HepG2 (cell line): ENCODE results near the gene USP5. TPM values are rescaled to one million over a fixed set of nuclear protein-coding genes. Genes with fewer than 3 reads are reported as not detected.

Experiments
- ATF1 ChIP-seq: IDR thresholded peaks from 2 replicates; pipeline ENCODE4 v1.6.1; 2016; ENCODE audit warnings: mild to moderate bottlenecking, control low read depth
- CCAR2 ChIP-seq: fragments of 200-400 bp; formaldehyde crosslinking; optimal IDR thresholded peaks from 2 replicates; pipeline ENCODE3; 2018; ENCODE audit warnings: low read depth, mild to moderate bottlenecking, low read length, moderate library complexity
- ESRRA ChIP-seq: sonication (generic); formaldehyde crosslinking; IDR thresholded peaks from 2 replicates; pipeline ENCODE4 v1.5.1; 2020; ENCODE audit warnings: mild to moderate bottlenecking, low read depth, missing genetic modification reagents
- MIER3 ChIP-seq: IDR thresholded peaks from 2 replicates; pipeline ENCODE4 v1.6.1; 2016; ENCODE audit warnings: missing compliant biosample characterization, borderline replicate concordance
- NR2F2 ChIP-seq: IDR thresholded peaks from 2 replicates; pipeline ENCODE4 v1.6.1; 2012; ENCODE audit warnings: low read depth, inconsistent platforms, borderline replicate concordance
- POLR2A ChIP-seq, 2 experiments: IDR thresholded peaks; 2 replicates each; pipeline ENCODE4 v1.6.1; 2011; ENCODE audit warnings: low read depth in 2 of 2, low read length in 2 of 2, mild to moderate bottlenecking in 1 of 2, moderate library complexity in 1 of 2; ENCODE audit not compliant: insufficient read depth in 1 of 2
- ZNF10 ChIP-seq: sonication (generic); formaldehyde crosslinking; IDR thresholded peaks from 2 replicates; pipeline ENCODE4 v1.4.0; 2020; ENCODE audit warnings: mild to moderate bottlenecking, low read depth, missing genetic modification reagents, borderline replicate concordance
- ZNF883 ChIP-seq: sonication (generic); formaldehyde crosslinking; IDR thresholded peaks from 2 replicates; pipeline ENCODE4 v1.5.1; 2020; ENCODE audit warnings: mild to moderate bottlenecking, missing genetic modification reagents; ENCODE audit errors: not compliant biosample characterization
- polyA plus RNA-seq, 8 experiments: library from polyadenylated mRNA; depleted of rRNA in 3 of 8; stranded (reverse) in 7 of 8; unstranded in 1 of 8; fragments of >200 nt; fragmentation: Illumina TruSeq in 4 of 8; extraction: Trizol in 4 of 8; gene quantifications; 2 replicates each; pipeline versions ENCODE4 v1.2.1 to v1.2.3, GENCODE V29; 2011 to 2016; ENCODE audit warnings: low read depth in 4 of 8, missing spikeins in 1 of 8, mixed read lengths in 1 of 8; ENCODE audit not compliant: insufficient read depth in 1 of 8
- total RNA-seq, 5 experiments: library from RNA; depleted of rRNA; stranded (reverse); fragments of >200 nt; fragmentation: Illumina TruSeq; extraction: Trizol; gene quantifications; 2 replicates each; pipeline ENCODE4 v1.2.3, GENCODE V29; 2016; ENCODE audit warnings: low read depth in 1 of 5
- TF ChIP-seq, protein P1 (sequence below): sonication (generic); formaldehyde crosslinking; IDR thresholded peaks from 2 replicates; pipeline ENCODE4 v1.4.0; 2020; ENCODE audit warnings: missing genetic modification reagents
- TF ChIP-seq, protein P2 (sequence below), 2 experiments: sonication (generic) in 1 of 2; formaldehyde crosslinking in 1 of 2; IDR thresholded peaks; 2 replicates each; pipeline versions ENCODE4 v1.4.0 to v1.6.1; 2018 to 2020; ENCODE audit warnings: missing genetic modification reagents in 2 of 2, borderline replicate concordance in 1 of 2, low read depth in 1 of 2, mild to moderate bottlenecking in 1 of 2, missing biosample characterization in 1 of 2
- TF ChIP-seq, protein P3 (sequence below): IDR thresholded peaks from 2 replicates; pipeline ENCODE4 v1.6.1; 2016; ENCODE audit warnings: mild to moderate bottlenecking, missing biosample characterization, missing genetic modification reagents
- TF ChIP-seq, protein P4 (sequence below): sonication (generic); formaldehyde crosslinking; IDR thresholded peaks from 2 replicates; pipeline ENCODE4 v1.4.0; 2020; ENCODE audit warnings: missing genetic modification reagents, borderline replicate concordance
- TF ChIP-seq, protein P5 (sequence below): sonication (generic); formaldehyde crosslinking; IDR thresholded peaks from 2 replicates; pipeline ENCODE4 v1.4.0; 2020; ENCODE audit warnings: mild to moderate bottlenecking, missing genetic modification reagents
- TF ChIP-seq, protein P6 (sequence below): sonication (generic); formaldehyde crosslinking; conservative IDR thresholded peaks from 2 replicates; pipeline ENCODE4 v1.4.0; 2020; ENCODE audit warnings: missing genetic modification reagents
- TF ChIP-seq, protein P7 (sequence below): sonication (generic); formaldehyde crosslinking; IDR thresholded peaks from 2 replicates; pipeline ENCODE4 v1.4.0; 2020; ENCODE audit warnings: low read depth, mild to moderate bottlenecking, missing genetic modification reagents

The USP5 gene
- total and polyA plus RNA-seq, 2 of the 13 experiments (the other 11 are each of a cell fraction or from before 2014, with no cell fraction given): 39.6 to 56.0 TPM

DNA sequence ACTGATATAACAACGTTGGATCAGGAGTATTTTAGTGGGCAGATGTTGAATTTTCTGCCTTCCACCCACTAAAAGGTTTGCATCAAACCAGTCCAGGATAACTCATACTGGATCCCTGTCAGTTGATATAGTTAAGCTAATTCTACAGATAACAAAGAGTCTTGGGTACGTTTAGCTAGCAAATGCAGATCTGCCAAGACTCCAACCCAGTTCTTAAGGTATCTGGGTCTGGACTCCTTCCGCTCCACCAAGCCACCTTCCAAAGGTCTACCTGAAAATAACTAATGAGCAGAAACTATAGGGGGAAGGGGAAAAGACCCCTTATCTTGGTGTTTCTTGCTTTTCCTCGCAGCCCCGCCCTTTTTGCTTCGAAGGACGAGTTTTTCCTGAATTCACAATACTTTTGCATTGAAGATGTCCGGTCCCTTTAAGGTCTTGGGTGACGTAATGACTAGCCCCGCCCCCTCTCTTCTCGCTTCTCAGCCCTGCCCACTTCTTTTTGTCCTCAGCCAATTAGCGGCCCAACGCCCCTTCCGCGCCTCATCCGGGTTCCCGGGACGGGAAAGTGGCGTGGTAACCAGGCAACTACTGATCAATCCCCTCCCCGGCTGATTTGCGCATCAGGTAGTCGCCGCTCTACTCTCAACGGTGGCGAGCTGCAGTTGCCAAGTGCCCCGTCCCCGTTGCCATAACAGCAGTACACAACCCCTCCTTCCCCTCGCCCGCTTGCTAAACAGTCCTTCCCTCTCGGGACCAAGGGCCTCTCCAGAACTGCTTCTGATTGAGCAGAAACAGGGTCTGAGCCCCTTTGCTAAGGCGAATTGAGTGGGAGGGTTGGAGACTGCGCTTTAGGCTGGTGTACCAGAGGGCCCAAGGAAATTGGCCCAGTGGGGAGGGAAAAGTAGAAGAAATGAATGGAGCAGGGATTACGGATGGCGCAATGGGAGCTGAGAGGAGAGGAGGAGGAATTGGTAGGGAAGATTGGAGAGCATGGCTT, 52.6 kb downstream of the USP5 start, which contains the start of gene LRRC23 (continued):
- TF ChIP-seq, protein P1, sequence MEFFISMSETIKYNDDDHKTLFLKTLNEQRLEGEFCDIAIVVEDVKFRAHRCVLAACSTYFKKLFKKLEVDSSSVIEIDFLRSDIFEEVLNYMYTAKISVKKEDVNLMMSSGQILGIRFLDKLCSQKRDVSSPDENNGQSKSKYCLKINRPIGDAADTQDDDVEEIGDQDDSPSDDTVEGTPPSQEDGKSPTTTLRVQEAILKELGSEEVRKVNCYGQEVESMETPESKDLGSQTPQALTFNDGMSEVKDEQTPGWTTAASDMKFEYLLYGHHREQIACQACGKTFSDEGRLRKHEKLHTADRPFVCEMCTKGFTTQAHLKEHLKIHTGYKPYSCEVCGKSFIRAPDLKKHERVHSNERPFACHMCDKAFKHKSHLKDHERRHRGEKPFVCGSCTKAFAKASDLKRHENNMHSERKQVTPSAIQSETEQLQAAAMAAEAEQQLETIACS (CRISPR knock-in tag): no peak
- TF ChIP-seq, protein P2, sequence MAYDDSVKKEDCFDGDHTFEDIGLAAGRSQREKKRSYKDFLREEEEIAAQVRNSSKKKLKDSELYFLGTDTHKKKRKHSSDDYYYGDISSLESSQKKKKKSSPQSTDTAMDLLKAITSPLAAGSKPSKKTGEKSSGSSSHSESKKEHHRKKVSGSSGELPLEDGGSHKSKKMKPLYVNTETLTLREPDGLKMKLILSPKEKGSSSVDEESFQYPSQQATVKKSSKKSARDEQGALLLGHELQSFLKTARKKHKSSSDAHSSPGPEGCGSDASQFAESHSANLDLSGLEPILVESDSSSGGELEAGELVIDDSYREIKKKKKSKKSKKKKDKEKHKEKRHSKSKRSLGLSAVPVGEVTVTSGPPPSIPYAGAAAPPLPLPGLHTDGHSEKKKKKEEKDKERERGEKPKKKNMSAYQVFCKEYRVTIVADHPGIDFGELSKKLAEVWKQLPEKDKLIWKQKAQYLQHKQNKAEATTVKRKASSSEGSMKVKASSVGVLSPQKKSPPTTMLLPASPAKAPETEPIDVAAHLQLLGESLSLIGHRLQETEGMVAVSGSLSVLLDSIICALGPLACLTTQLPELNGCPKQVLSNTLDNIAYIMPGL (CRISPR knock-in tag; IDR thresholded peaks at IDR 0.05; ENCODE audit: borderline replicate concordance in 1 of 2, low read depth in 1 of 2): 0 out of 4 replicates have a peak, but pooled peaks of 1 of the 2 experiments have one; percentile 55
- TF ChIP-seq ATF1 (CRISPR knock-in tag): peak; percentile 88
- TF ChIP-seq, protein P3, sequence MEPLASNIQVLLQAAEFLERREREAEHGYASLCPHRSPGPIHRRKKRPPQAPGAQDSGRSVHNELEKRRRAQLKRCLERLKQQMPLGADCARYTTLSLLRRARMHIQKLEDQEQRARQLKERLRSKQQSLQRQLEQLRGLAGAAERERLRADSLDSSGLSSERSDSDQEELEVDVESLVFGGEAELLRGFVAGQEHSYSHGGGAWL (CRISPR knock-in tag): no peak
- TF ChIP-seq, protein P4, sequence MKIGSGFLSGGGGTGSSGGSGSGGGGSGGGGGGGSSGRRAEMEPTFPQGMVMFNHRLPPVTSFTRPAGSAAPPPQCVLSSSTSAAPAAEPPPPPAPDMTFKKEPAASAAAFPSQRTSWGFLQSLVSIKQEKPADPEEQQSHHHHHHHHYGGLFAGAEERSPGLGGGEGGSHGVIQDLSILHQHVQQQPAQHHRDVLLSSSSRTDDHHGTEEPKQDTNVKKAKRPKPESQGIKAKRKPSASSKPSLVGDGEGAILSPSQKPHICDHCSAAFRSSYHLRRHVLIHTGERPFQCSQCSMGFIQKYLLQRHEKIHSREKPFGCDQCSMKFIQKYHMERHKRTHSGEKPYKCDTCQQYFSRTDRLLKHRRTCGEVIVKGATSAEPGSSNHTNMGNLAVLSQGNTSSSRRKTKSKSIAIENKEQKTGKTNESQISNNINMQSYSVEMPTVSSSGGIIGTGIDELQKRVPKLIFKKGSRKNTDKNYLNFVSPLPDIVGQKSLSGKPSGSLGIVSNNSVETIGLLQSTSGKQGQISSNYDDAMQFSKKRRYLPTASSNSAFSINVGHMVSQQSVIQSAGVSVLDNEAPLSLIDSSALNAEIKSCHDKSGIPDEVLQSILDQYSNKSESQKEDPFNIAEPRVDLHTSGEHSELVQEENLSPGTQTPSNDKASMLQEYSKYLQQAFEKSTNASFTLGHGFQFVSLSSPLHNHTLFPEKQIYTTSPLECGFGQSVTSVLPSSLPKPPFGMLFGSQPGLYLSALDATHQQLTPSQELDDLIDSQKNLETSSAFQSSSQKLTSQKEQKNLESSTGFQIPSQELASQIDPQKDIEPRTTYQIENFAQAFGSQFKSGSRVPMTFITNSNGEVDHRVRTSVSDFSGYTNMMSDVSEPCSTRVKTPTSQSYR (CRISPR knock-in tag): no peak
- no peak for TF ChIP-seq MIER3 (CRISPR knock-in tag)
- TF ChIP-seq, protein P5, sequence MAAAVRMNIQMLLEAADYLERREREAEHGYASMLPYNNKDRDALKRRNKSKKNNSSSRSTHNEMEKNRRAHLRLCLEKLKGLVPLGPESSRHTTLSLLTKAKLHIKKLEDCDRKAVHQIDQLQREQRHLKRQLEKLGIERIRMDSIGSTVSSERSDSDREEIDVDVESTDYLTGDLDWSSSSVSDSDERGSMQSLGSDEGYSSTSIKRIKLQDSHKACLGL (CRISPR knock-in tag): no peak
- TF ChIP-seq, protein P6, sequence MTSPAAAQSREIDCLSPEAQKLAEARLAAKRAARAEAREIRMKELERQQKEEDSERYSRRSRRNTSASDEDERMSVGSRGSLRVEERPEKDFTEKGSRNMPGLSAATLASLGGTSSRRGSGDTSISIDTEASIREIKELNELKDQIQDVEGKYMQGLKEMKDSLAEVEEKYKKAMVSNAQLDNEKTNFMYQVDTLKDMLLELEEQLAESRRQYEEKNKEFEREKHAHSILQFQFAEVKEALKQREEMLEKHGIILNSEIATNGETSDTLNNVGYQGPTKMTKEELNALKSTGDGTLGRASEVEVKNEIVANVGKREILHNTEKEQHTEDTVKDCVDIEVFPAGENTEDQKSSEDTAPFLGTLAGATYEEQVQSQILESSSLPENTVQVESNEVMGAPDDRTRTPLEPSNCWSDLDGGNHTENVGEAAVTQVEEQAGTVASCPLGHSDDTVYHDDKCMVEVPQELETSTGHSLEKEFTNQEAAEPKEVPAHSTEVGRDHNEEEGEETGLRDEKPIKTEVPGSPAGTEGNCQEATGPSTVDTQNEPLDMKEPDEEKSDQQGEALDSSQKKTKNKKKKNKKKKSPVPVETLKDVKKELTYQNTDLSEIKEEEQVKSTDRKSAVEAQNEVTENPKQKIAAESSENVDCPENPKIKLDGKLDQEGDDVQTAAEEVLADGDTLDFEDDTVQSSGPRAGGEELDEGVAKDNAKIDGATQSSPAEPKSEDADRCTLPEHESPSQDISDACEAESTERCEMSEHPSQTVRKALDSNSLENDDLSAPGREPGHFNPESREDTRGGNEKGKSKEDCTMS: no peak
- TF ChIP-seq ZNF883 (CRISPR knock-in tag): peak; percentile 32
- TF ChIP-seq POLR2A (IDR thresholded peaks at IDR 0.05; ENCODE audit: insufficient read depth in 1 of 2, low read depth in 2 of 2, low read length in 2 of 2): peak in 1 of 2 experiments; percentile 64; a peak in 2 of 4 replicates
- no peak for TF ChIP-seq ZNF10 (CRISPR knock-in tag)
- TF ChIP-seq ESRRA (CRISPR knock-in tag): no peak
- TF ChIP-seq, protein P7, sequence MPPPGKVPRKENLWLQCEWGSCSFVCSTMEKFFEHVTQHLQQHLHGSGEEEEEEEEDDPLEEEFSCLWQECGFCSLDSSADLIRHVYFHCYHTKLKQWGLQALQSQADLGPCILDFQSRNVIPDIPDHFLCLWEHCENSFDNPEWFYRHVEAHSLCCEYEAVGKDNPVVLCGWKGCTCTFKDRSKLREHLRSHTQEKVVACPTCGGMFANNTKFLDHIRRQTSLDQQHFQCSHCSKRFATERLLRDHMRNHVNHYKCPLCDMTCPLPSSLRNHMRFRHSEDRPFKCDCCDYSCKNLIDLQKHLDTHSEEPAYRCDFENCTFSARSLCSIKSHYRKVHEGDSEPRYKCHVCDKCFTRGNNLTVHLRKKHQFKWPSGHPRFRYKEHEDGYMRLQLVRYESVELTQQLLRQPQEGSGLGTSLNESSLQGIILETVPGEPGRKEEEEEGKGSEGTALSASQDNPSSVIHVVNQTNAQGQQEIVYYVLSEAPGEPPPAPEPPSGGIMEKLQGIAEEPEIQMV (CRISPR knock-in tag): no peak
- TF ChIP-seq NR2F2: no peak
- no peak for TF ChIP-seq CCAR2
